GM18520 (cell line): Measurements from ENCODE around the gene GALNT8.
"Not testable (repeated sequence)": the region's sequence is repeated elsewhere in the genome, so short reads cannot be mapped to it uniquely, and the experiment has no call there.

ENCODE experiments used
- ATAC-seq: cut with Tn5 transposase; IDR thresholded peaks from one replicate; pipeline ENCODE4 v1.9.1; 2021; ENCODE audit not compliant: unreplicated experiment

The GALNT8 gene

GRCh38 chr12:4742416-4742970, 22.3 kb downstream of the GALNT8 start:
- no peak for ATAC-seq

- no peak for ATAC-seq
Observed at GRCh38 chr12:4743046-4743445, 22.8 kb downstream of the GALNT8 start.

- ATAC-seq: no peak
Observed at GRCh38 chr12:4744709-4745108, 24.5 kb downstream of the GALNT8 start.

GRCh38 chr12:4745249-4745648, 25.0 kb downstream of the GALNT8 start:
- no peak for ATAC-seq

- not testable (repeated sequence) for ATAC-seq
Observed at GRCh38 chr12:4751654-4752053, 31.5 kb downstream of the GALNT8 start.

GRCh38 chr12:4762773-4763172, 42.6 kb downstream of the GALNT8 start:
- ATAC-seq: no peak

- ATAC-seq: no peak
Observed at GRCh38 chr12:4763549-4763948, 43.3 kb downstream of the GALNT8 start.

- no peak for ATAC-seq
Observed at GRCh38 chr12:4766445-4766844, 46.2 kb downstream of the GALNT8 start.

GRCh38 chr12:4767186-4767585, 47.0 kb downstream of the GALNT8 start:
- ATAC-seq: no peak

- ATAC-seq: no peak
Observed at GRCh38 chr12:4768341-4768740, 48.1 kb downstream of the GALNT8 start.

GRCh38 chr12:4769073-4769472, 48.9 kb downstream of the GALNT8 start:
- ATAC-seq: no peak

- ATAC-seq: no peak
Observed at GRCh38 chr12:4771172-4771959, 51.2 kb downstream of the GALNT8 start.

- no peak for ATAC-seq
Observed at GRCh38 chr12:4771960-4772566, 51.9 kb downstream of the GALNT8 start.

GRCh38 chr12:4775936-4776335, 55.7 kb downstream of the GALNT8 start:
- ATAC-seq: no peak

- ATAC-seq: no peak
Observed at GRCh38 chr12:4779749-4780148, 59.5 kb downstream of the GALNT8 start.

GRCh38 chr12:4780641-4781611, 60.7 kb downstream of the GALNT8 start:
- ATAC-seq: no peak

GRCh38 chr12:4784404-4785054, 64.3 kb downstream of the GALNT8 start:
- ATAC-seq: no peak

GRCh38 chr12:4786795-4787194, 66.6 kb downstream of the GALNT8 start:
- ATAC-seq: no peak

- no peak for ATAC-seq
Observed at GRCh38 chr12:4787965-4788364, 67.8 kb downstream of the GALNT8 start.

- ATAC-seq: no peak
Observed at GRCh38 chr12:4789776-4790175, 69.6 kb downstream of the GALNT8 start.

GRCh38 chr12:4791497-4791896, 71.3 kb downstream of the GALNT8 start:
- ATAC-seq: no peak
